Body of pancreas (tissue), 4 donors: ENCODE results near the gene FHAD1.

Experiments
- POLR2A ChIP-seq, 3 donors: fragments of 450-650 bp; IDR thresholded peaks; one replicate each; pipeline ENCODE4 v1.6.1; 2016; ENCODE audit warnings: antibody characterized with exemption in 3 of 3, mild to moderate bottlenecking in 2 of 3
- TF ChIP-seq, protein P1 (sequence below), 7 experiments: fragments of 450-650 bp in 4 of 7; fragments of 200-600 bp in 3 of 7; sonication (generic) in 3 of 7; IDR thresholded peaks; one replicate each; pipeline ENCODE4 v1.5.1; 2016 to 2019; ENCODE audit warnings: antibody characterized with exemption in 7 of 7

DNA sequence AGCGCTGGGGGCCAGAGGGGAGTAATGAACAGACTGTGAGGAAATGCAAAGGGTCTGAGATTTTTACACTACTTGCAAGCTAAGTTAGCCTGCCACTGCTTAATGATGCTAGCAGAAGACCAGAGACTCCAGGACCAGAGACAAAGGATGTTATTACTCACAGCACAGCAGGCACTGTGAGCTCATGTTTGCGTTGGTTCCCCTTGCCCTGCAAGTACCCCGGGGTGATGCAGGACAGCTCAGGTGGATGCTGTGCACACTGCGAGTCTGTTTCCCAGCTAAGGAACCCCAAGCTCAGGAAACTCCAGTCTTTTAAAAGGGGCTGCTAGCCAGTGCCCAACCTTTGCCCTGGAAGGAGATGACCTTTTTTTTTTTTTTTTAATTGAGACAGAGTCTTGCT is 1.2 kb downstream of the FHAD1 start:
- TF ChIP-seq, protein P1, sequence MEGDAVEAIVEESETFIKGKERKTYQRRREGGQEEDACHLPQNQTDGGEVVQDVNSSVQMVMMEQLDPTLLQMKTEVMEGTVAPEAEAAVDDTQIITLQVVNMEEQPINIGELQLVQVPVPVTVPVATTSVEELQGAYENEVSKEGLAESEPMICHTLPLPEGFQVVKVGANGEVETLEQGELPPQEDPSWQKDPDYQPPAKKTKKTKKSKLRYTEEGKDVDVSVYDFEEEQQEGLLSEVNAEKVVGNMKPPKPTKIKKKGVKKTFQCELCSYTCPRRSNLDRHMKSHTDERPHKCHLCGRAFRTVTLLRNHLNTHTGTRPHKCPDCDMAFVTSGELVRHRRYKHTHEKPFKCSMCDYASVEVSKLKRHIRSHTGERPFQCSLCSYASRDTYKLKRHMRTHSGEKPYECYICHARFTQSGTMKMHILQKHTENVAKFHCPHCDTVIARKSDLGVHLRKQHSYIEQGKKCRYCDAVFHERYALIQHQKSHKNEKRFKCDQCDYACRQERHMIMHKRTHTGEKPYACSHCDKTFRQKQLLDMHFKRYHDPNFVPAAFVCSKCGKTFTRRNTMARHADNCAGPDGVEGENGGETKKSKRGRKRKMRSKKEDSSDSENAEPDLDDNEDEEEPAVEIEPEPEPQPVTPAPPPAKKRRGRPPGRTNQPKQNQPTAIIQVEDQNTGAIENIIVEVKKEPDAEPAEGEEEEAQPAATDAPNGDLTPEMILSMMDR (IDR thresholded peaks at IDR 0.05): no peak
- no peak for TF ChIP-seq POLR2A (IDR thresholded peaks at IDR 0.05)
